Neural progenitor cell (in vitro differentiated cells): ENCODE results near the gene RCC2.

Source experiments
- CTCF ChIP-seq: fragments of 200-600 bp; sonication (generic); IDR thresholded peaks from 2 replicates; pipeline ENCODE4 v1.5.1; 2017; ENCODE audit warnings: antibody characterized with exemption, mild to moderate bottlenecking
- EZH2 ChIP-seq: fragments of 200-600 bp; sonication (generic); IDR thresholded peaks from 2 replicates; pipeline ENCODE4 v1.6.1; 2017; ENCODE audit warnings: antibody characterized with exemption, mild to moderate bottlenecking, moderate library complexity
- EZH2phosphoT487 ChIP-seq: fragments of 200-600 bp; sonication (generic); IDR thresholded peaks from 2 replicates; pipeline ENCODE4 v1.6.1; 2017; ENCODE audit warnings: antibody characterized with exemption

GRCh38 chr1:17432412-17432811 is 7.1 kb downstream of the RCC2 start:
- TF ChIP-seq CTCF (no peak), EZH2 (no peak), EZH2phosphoT487 (no peak)
